NCI-H146 treated with DMSO at 0.1 percent for 48 hours (cell line): ENCODE measurements around the gene APOB.

Experiments
- DNase-seq: peaks from one replicate; lab custom pipeline; 2025; ENCODE audit not compliant: unreplicated experiment; lab: John Stamatoyannopoulos, UW

APOB gene

GRCh38 chr2:20953146-20953824 lies 90.6 kb downstream of the APOB start:
- no peak for DNase-seq
